Caco-2 (cell line): ENCODE results near the gene PPP1R12A. TPM values are rescaled to one million over a fixed set of nuclear protein-coding genes. Genes with fewer than 3 reads are reported as not detected.

Experiments
- BruUV-seq: library from RNA; stranded (reverse); fragments of 400-500 nt; replicated peaks from 2 replicates; lab custom pipeline; 2021; lab: Mats Ljungman, UMichigan
- CTCF ChIA-PET: fragments of 300-600 bp; sonication (Branson Sonifier 250); formaldehyde crosslinking; loops from one replicate; lab custom pipeline; 2022; ENCODE audit warnings: antibody characterized with exemption; lab: Charles Lee
- POLR2A ChIA-PET: fragments of 300-600 bp; sonication (Branson Sonifier 250); formaldehyde crosslinking; loops from one replicate; lab custom pipeline; 2022; ENCODE audit warnings: antibody characterized with exemption; lab: Charles Lee
- DNase-seq, 2 experiments: peaks; one replicate each; pipeline versions ENCODE4 v3.0.0 to v3.0.0-alpha.2; 2020 to 2022
- H3K27me3 ChIP-seq: replicated peaks from 2 replicates; pipeline ENCODE4 v1.6.0; 2011; ENCODE audit warnings: low read length; ENCODE audit not compliant: control insufficient read depth, insufficient read depth
- H3K36me3 ChIP-seq: 2 replicates; pipeline ENCODE4 v1.5.1; 2011; ENCODE audit warnings: low read length; ENCODE audit not compliant: control insufficient read depth, insufficient read depth
- H3K4me1 ChIP-seq: fragments of 250-450 bp; sonication (Bioruptor Pico); 2 replicates; pipeline ENCODE4 v1.5.1; 2020; ENCODE audit warnings: mild to moderate bottlenecking
- H3K4me3 ChIP-seq: 2 replicates; pipeline ENCODE4 v1.5.1; 2011; ENCODE audit warnings: low read depth, mild to moderate bottlenecking, control low read depth, low read length
- H3K9me3 ChIP-seq: fragments of 250-450 bp; sonication (Bioruptor Pico); 2 replicates; pipeline ENCODE4 v1.5.1; 2020; ENCODE audit warnings: mild to moderate bottlenecking, moderate library complexity
- H3K27ac Mint-ChIP-seq: one replicate; pipeline ENCODE4 v1.8.0; 2022; ENCODE audit warnings: mixed read lengths; ENCODE audit not compliant: unreplicated experiment
- H3K27me3 Mint-ChIP-seq: one replicate; pipeline ENCODE4 v1.8.0; 2022; ENCODE audit warnings: mixed read lengths; ENCODE audit not compliant: insufficient read depth, unreplicated experiment
- H3K36me3 Mint-ChIP-seq: one replicate; pipeline ENCODE4 v1.8.0; 2022; ENCODE audit warnings: mild to moderate bottlenecking, mixed read lengths; ENCODE audit not compliant: insufficient read depth, unreplicated experiment
- H3K4me1 Mint-ChIP-seq: one replicate; pipeline ENCODE4 v1.8.0; 2022; ENCODE audit warnings: low read depth, mixed read lengths; ENCODE audit not compliant: unreplicated experiment
- H3K4me3 Mint-ChIP-seq: one replicate; pipeline ENCODE4 v1.8.0; 2022; ENCODE audit warnings: mild to moderate bottlenecking, moderate library complexity, mixed read lengths; ENCODE audit not compliant: unreplicated experiment
- H3K9me3 Mint-ChIP-seq: one replicate; pipeline ENCODE4 v1.8.0; 2022; ENCODE audit warnings: mixed read lengths; ENCODE audit not compliant: unreplicated experiment
- intact Hi-C: fragments of 100-400 bp; cut with micrococcal nuclease; formaldehyde crosslinking; loops from one replicate; pipeline ENCODE4 v1.10.0; 2022; ENCODE audit not compliant: unreplicated experiment
- total RNA-seq: library from RNA; stranded (reverse); gene quantifications from 2 replicates; pipeline ENCODE4 v1.2.3, GENCODE V29; 2022
- TF ChIP-seq, protein P1 (sequence below), 2 experiments: fragments of 200-600 bp in 1 of 2; IDR thresholded peaks; 1 replicate in 1 of 2; 2 replicates in 1 of 2; pipeline versions ENCODE4 v1.5.1 to v1.8.0; 2011 to 2022; ENCODE audit warnings: antibody characterized with exemption in 1 of 2, control low read depth in 1 of 2, inconsistent platforms in 1 of 2, low read depth in 1 of 2, low read length in 1 of 2, mild to moderate bottlenecking in 1 of 2, moderate library complexity in 1 of 2; ENCODE audit not compliant: insufficient read depth in 1 of 2, severe bottlenecking in 1 of 2, unreplicated experiment in 1 of 2

PPP1R12A gene
- total RNA-seq, 1 experiment from 2014 or later, result 62.5 TPM

DNA sequence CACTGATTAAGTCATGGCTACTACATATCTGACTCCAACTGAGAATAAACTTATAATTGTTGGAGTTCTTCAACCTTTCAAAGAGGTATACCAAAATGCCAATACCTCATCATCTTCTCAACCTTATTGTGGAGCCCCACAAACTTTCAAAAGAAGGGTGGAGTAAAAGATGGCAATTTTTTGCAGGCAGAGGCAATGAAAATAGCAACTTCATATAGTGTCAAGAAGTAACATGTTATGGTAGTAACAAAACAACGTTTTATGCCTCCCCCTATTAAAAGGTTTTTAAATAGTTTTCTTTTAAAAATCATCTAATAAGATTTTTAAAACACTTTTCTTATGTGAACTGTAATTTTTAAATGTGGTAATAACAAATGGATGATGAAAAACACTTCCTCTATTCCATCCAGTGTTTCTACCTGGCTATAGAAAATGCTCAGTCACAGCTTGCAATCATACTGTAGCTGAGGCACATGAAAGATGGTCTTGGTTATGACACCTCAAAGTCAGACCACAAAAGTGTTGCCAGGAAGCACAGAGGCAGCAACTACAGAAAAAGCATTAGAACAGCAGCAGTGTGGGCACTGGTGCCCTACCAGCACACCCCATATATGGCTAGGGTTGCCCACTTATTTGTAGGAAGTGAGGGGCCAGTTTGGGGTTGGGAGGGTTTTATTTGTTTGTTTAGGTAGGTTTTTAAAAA lies 7.0 kb downstream of the PPP1R12A start:
- Histone ChIP-seq H3K9me3 (no peaks in the 10 kb centered on the region), H3K4me3 (no peak overlapping the region), H3K36me3 (no peaks in the 10 kb centered on the region), H3K27me3 (no peaks in the 10 kb centered on the region), H3K4me1 (0 out of 2 replicates have a peak, but pooled peaks cover 3% of the 10 kb centered on the region)
- intact Hi-C loops, result no loop called here
- no peak overlapping the region for H3K4me3 Mint-ChIP-seq
- BruUV-seq, result no TSS peak
- H3K9me3 Mint-ChIP-seq, result no peaks in the 10 kb centered on the region
- H3K36me3 Mint-ChIP-seq, result no peaks in the 10 kb centered on the region
- TF ChIP-seq, protein P1, sequence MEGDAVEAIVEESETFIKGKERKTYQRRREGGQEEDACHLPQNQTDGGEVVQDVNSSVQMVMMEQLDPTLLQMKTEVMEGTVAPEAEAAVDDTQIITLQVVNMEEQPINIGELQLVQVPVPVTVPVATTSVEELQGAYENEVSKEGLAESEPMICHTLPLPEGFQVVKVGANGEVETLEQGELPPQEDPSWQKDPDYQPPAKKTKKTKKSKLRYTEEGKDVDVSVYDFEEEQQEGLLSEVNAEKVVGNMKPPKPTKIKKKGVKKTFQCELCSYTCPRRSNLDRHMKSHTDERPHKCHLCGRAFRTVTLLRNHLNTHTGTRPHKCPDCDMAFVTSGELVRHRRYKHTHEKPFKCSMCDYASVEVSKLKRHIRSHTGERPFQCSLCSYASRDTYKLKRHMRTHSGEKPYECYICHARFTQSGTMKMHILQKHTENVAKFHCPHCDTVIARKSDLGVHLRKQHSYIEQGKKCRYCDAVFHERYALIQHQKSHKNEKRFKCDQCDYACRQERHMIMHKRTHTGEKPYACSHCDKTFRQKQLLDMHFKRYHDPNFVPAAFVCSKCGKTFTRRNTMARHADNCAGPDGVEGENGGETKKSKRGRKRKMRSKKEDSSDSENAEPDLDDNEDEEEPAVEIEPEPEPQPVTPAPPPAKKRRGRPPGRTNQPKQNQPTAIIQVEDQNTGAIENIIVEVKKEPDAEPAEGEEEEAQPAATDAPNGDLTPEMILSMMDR (IDR thresholded peaks at IDR 0.05; ENCODE audit: insufficient read depth in 1 of 2, low read depth in 1 of 2, low read length in 1 of 2, severe bottlenecking in 1 of 2, unreplicated experiment in 1 of 2), result no peak
- H3K27me3 Mint-ChIP-seq, result no peaks in the 10 kb centered on the region
- POLR2A ChIA-PET, result no interaction called here
- no peak for DNase-seq
- H3K4me1 Mint-ChIP-seq, result peaks cover 5% of the 10 kb centered on the region
- H3K27ac Mint-ChIP-seq, result no peak overlapping the region
- CTCF ChIA-PET, result no interaction called here

DNA sequence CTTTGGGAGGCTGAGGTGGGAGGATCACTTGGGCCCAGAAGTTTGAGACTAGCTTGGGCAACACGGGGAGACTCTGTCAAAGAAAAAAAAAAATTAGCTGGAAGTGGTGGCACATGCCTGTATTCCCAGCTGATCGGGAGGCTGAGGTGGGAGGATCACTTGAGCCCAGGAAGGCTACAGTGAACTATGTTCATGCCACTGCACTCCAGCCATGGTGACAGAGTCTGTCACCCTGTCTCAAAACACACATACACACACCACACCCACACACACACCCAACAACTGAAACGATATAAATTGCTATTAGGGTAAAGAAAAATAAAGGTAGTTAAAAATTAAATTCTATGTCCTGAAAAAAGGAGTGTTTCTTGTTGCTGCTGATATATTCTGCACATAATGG lies 7.9 kb downstream of the PPP1R12A start:
- Mint-ChIP-seq H3K27ac (no peak overlapping the region), H3K4me1 (no peaks in the 10 kb centered on the region), H3K36me3 (no peaks in the 10 kb centered on the region), H3K9me3 (no peaks in the 10 kb centered on the region), H3K27me3 (no peaks in the 10 kb centered on the region), H3K4me3 (no peak overlapping the region)
- DNase-seq, result no peak
- intact Hi-C loops, result no loop called here
- no peaks in the 10 kb centered on the region for H3K27me3 ChIP-seq
- 0 out of 2 replicates have a peak, but pooled peaks cover under 1% of the 10 kb centered on the region for H3K4me1 ChIP-seq
- POLR2A ChIA-PET, result no interaction called here
- CTCF ChIA-PET, result no interaction called here
- no TSS peak for BruUV-seq
- no peak overlapping the region for H3K4me3 ChIP-seq
- H3K36me3 ChIP-seq, result no peaks in the 10 kb centered on the region
- TF ChIP-seq, protein P1 (IDR thresholded peaks at IDR 0.05; ENCODE audit: insufficient read depth in 1 of 2, low read depth in 1 of 2, low read length in 1 of 2, severe bottlenecking in 1 of 2, unreplicated experiment in 1 of 2), result no peak
- no peaks in the 10 kb centered on the region for H3K9me3 ChIP-seq

DNA sequence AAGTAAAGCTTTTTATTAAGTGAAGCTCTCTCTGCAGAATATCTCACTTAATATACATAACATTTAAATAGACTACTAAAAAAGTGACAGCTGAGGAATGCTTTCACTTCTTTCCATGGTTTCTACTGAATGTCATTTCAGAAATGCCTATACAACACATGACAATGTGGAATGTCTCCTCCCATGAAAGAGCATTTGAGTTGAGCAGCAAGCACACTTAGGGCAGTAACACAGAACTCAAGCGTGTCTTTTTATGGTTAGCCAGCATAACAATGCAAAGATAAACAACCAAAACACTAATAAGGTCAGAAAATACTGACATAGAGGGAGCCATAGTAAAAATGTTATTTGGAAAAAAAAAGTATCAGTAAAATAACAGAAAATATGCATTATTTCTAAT lies 9.4 kb downstream of the PPP1R12A start:
- Mint-ChIP-seq H3K9me3 (no peaks in the 10 kb centered on the region), H3K4me1 (peaks cover 11% of the 10 kb centered on the region), H3K27me3 (no peaks in the 10 kb centered on the region), H3K27ac (no peak overlapping the region), H3K4me3 (no peak overlapping the region), H3K36me3 (no peaks in the 10 kb centered on the region)
- no peak for DNase-seq
- CTCF ChIA-PET, result no interaction called here
- Histone ChIP-seq H3K36me3 (no peaks in the 10 kb centered on the region), H3K4me3 (no peak overlapping the region), H3K4me1 (no peaks in the 10 kb centered on the region), H3K27me3 (no peaks in the 10 kb centered on the region), H3K9me3 (no peaks in the 10 kb centered on the region)
- no TSS peak for BruUV-seq
- TF ChIP-seq, protein P1 (IDR thresholded peaks at IDR 0.05; ENCODE audit: insufficient read depth in 1 of 2, low read depth in 1 of 2, low read length in 1 of 2, severe bottlenecking in 1 of 2, unreplicated experiment in 1 of 2), result no peak
- POLR2A ChIA-PET, result no interaction called here
- intact Hi-C loops, result no loop called here
